ENCODE results near the gene NAGPA. TPM values are rescaled to one million over a fixed set of nuclear protein-coding genes. Genes with fewer than 3 reads are reported as not detected.
A peak's percentile ranks its signal among the peaks of the same experiment; 100 is the strongest.

Gene NAGPA
- total and polyA plus RNA-seq, 8 donors: 3.7 to 10.0 (median 6.6) TPM

- ATAC-seq (peak in 1 of 4 donors; percentile 3), FAIRE-seq (no peak), DNase-seq (no peak)
- Histone ChIP-seq H3K9me3 (no peaks in the 10 kb centered on the region), H3K36me3 (no peaks in the 10 kb centered on the region), H3K4me1 (peaks cover 4 to 10% (median 8%) of the 10 kb centered on the region in 3 donors), H3K27ac (peak overlapping the region; percentile 51 to 80 (median 73)), H3K27me3 (no peaks in the 10 kb centered on the region), H3K4me3 (no peak overlapping the region)
- TF ChIP-seq CTCF (IDR thresholded peaks at IDR 0.05): no peak
- intact Hi-C loops (cut with DNase I): no loop called here
- 88 to 94% methylated on average over 2 of the region's 2 CpGs for WGBS, 2 donors
Measured at GRCh38 chr16:4976079-4976478, 57.7 kb downstream of the NAGPA start.

Other genes starting within 250 kb of the NAGPA start
- not detected for gene SEPTIN12, start 245.6 kb downstream of the NAGPA start, total RNA-seq
- 1 to 10 TPM in 1 of 2 donors, not detected in 1; 1.4 TPM for gene SEPTIN12, start 245.6 kb downstream of the NAGPA start, polyA plus RNA-seq
- 10 to 100 TPM; 49.2 to 69.1 (median 63.2) TPM for gene SMIM22, start 238.6 kb downstream of the NAGPA start, total RNA-seq
- gene SMIM22, start 238.6 kb downstream of the NAGPA start, polyA plus RNA-seq: 100 to 1,000 TPM; 176 to 367 TPM
- 10 to 100 TPM; 12.3 to 18.3 (median 13.0) TPM for gene ROGDI, start 231.3 kb downstream of the NAGPA start, total RNA-seq
- gene ROGDI, start 231.3 kb downstream of the NAGPA start, polyA plus RNA-seq: 10 to 100 TPM; 55.0 to 63.0 TPM
- gene GLYR1, start 186.6 kb downstream of the NAGPA start, total RNA-seq: 10 to 100 TPM; 27.2 to 58.6 (median 40.4) TPM
- gene GLYR1, start 186.6 kb downstream of the NAGPA start, polyA plus RNA-seq: 10 to 100 TPM; 33.0 to 41.4 TPM
- gene UBN1, start 186.5 kb downstream of the NAGPA start, total RNA-seq: 10 to 100 TPM; 10.4 to 17.3 (median 12.4) TPM
- gene UBN1, start 186.5 kb downstream of the NAGPA start, polyA plus RNA-seq: 10 to 100 TPM in 1 of 2 donors, 1 to 10 TPM in 1; 8.0 to 10.1 TPM
- gene PPL, start 96.8 kb downstream of the NAGPA start, total RNA-seq: 10 to 100 TPM; 10.4 to 19.8 (median 12.9) TPM
- 10 to 100 TPM; 15.7 to 27.2 TPM for gene PPL, start 96.8 kb downstream of the NAGPA start, polyA plus RNA-seq
- gene SEC14L5, start 75.6 kb downstream of the NAGPA start, total RNA-seq: under 1 TPM; 0.22 to 0.79 (median 0.62) TPM
- gene SEC14L5, start 75.6 kb downstream of the NAGPA start, polyA plus RNA-seq: under 1 TPM; 0.27 to 0.40 TPM
- 1 to 10 TPM in 5 of 6 donors, not detected in 1; 1.1 to 9.1 (median 5.2) TPM for gene C16orf89, start 32.0 kb upstream of the NAGPA start, total RNA-seq
- gene C16orf89, start 32.0 kb upstream of the NAGPA start, polyA plus RNA-seq: 1 to 10 TPM; 1.6 to 1.7 TPM
- gene ALG1, start 37.9 kb upstream of the NAGPA start, total RNA-seq: 10 to 100 TPM; 13.0 to 23.3 (median 16.9) TPM
- 10 to 100 TPM; 14.1 to 15.3 TPM for gene ALG1, start 37.9 kb upstream of the NAGPA start, polyA plus RNA-seq
- gene EEF2KMT, start 63.9 kb upstream of the NAGPA start, total RNA-seq: 1 to 10 TPM; 2.5 to 8.2 (median 4.9) TPM
- 1 to 10 TPM; 4.2 to 4.3 TPM for gene EEF2KMT, start 63.9 kb upstream of the NAGPA start, polyA plus RNA-seq